K562 (cell line): ENCODE measurements around the gene POLD1. TPM values are rescaled to one million over a fixed set of nuclear protein-coding genes. Genes with fewer than 3 reads are reported as not detected.

ENCODE experiments used
- CEBPB ChIP-seq: fragments of 450-650 bp; IDR thresholded peaks from 2 replicates; pipeline ENCODE4 v1.6.1; 2016; ENCODE audit warnings: missing genetic modification characterization, missing compliant biosample characterization
- COPS2 ChIP-seq: fragments of 450-650 bp; conservative IDR thresholded peaks from 2 replicates; pipeline ENCODE4 v1.6.1; 2016; ENCODE audit warnings: mild to moderate bottlenecking, moderate library complexity
- CREM ChIP-seq: IDR thresholded peaks from 2 replicates; pipeline ENCODE4 v1.6.1; 2014; ENCODE audit warnings: antibody characterized with exemption, low read depth
- EP400 ChIP-seq: fragments of 450-650 bp; IDR thresholded peaks from 2 replicates; pipeline ENCODE4 v1.6.1; 2017; ENCODE audit warnings: antibody characterized with exemption, mild to moderate bottlenecking, moderate library complexity
- GABPB1 ChIP-seq: sonication (generic); formaldehyde crosslinking; IDR thresholded peaks from 2 replicates; pipeline ENCODE4 v1.8.0; 2022; ENCODE audit warnings: mild to moderate bottlenecking, missing genetic modification reagents
- KDM2B ChIP-seq: fragments of 250-450 bp; sonication (Bioruptor Pico); IDR thresholded peaks from 2 replicates; pipeline ENCODE4 v1.8.0; 2021; ENCODE audit warnings: mild to moderate bottlenecking, moderate library complexity
- PML ChIP-seq: IDR thresholded peaks from 2 replicates; pipeline ENCODE4 v1.6.1; 2012; ENCODE audit warnings: low read length, inconsistent platforms
- PRMT5 ChIP-seq: sonication (generic); formaldehyde crosslinking; IDR thresholded peaks from 2 replicates; pipeline ENCODE4 v1.5.0; 2020; ENCODE audit warnings: missing genetic modification reagents
- RBM15 ChIP-seq: fragments of 200-400 bp; formaldehyde crosslinking; IDR thresholded peaks from 2 replicates; pipeline ENCODE4 v1.6.1; 2018; ENCODE audit warnings: mild to moderate bottlenecking, low read length, moderate library complexity; ENCODE audit not compliant: insufficient read depth
- SMAD2 ChIP-seq: fragments of 150-350 bp; IDR thresholded peaks from 2 replicates; pipeline ENCODE4 v1.6.1; 2014; ENCODE audit warnings: low read depth, mild to moderate bottlenecking, low read length
- TARDBP ChIP-seq: fragments of 450-650 bp; IDR thresholded peaks from 2 replicates; pipeline ENCODE4 v1.6.1; 2016
- TCF7L2 ChIP-seq: fragments of 150-350 bp; IDR thresholded peaks from 2 replicates; pipeline ENCODE4 v1.6.1; 2016; ENCODE audit warnings: low read depth, mild to moderate bottlenecking, low read length, moderate library complexity
- ZNF444 ChIP-seq: fragments of 250-450 bp; sonication (Bioruptor Pico); IDR thresholded peaks from 2 replicates; pipeline ENCODE4 v1.4.0; 2020; ENCODE audit warnings: mild to moderate bottlenecking, moderate library complexity
- polyA plus RNA-seq, 8 experiments: library from polyadenylated mRNA; depleted of rRNA in 4 of 8; stranded (reverse) in 5 of 8; unstranded in 3 of 8; fragments of >200 nt; fragmentation: Nextera tagmentation in 2 of 8; fragmentation: Illumina TruSeq in 1 of 8; extraction: Ambion mirVana in 2 of 8; extraction: Trizol in 1 of 8; gene quantifications; 2 replicates each; pipeline versions ENCODE4 v1.2.1 to v1.2.3, GENCODE V29; 2011 to 2014; ENCODE audit warnings: inconsistent platforms in 1 of 8, missing spikeins in 1 of 8
- total RNA-seq, 7 experiments: library from RNA; depleted of rRNA in 6 of 7; stranded (reverse); fragments of >200 nt in 6 of 7; fragmentation: Illumina TruSeq in 2 of 7; extraction: Trizol in 2 of 7; gene quantifications; 2 replicates each; pipeline versions ENCODE4 v1.2.1 to v1.2.3, GENCODE V29; 2011 to 2021; ENCODE audit warnings: low replicate concordance in 1 of 7
- TF ChIP-seq, protein P1 (sequence below), 3 experiments: fragments of 200-800 bp in 1 of 3; fragments of 250-450 bp in 1 of 3; fragments of 450-650 bp in 1 of 3; sonication (Bioruptor Pico) in 1 of 3; sonication (Bioruptor generic) in 1 of 3; formaldehyde crosslinking in 1 of 3; IDR thresholded peaks; 2 replicates each; pipeline versions ENCODE4 v1.6.1 to v1.8.0; 2016 to 2022; ENCODE audit warnings: mild to moderate bottlenecking in 2 of 3, missing genetic modification characterization in 2 of 3, missing compliant biosample characterization in 1 of 3, moderate library complexity in 1 of 3
- TF ChIP-seq, protein P2 (sequence below): sonication (generic); IDR thresholded peaks from 2 replicates; pipeline ENCODE4 v1.6.1; 2016
- TF ChIP-seq, protein P3 (sequence below): fragments of 450-650 bp; IDR thresholded peaks from 2 replicates; pipeline ENCODE4 v1.7.1; 2018; ENCODE audit warnings: mild to moderate bottlenecking, low read depth; ENCODE audit not compliant: partially characterized antibody
- TF ChIP-seq, protein P4 (sequence below): fragments of 250-450 bp; sonication (Bioruptor Pico); IDR thresholded peaks from 2 replicates; pipeline ENCODE4 v1.5.0; 2021; ENCODE audit warnings: mild to moderate bottlenecking, moderate library complexity

The POLD1 gene
- total and polyA plus RNA-seq, 9 of the 15 experiments (the other 6 are each of a cell fraction or from before 2014, with no cell fraction given): 1.3 to 312 (median 47.8) TPM

DNA sequence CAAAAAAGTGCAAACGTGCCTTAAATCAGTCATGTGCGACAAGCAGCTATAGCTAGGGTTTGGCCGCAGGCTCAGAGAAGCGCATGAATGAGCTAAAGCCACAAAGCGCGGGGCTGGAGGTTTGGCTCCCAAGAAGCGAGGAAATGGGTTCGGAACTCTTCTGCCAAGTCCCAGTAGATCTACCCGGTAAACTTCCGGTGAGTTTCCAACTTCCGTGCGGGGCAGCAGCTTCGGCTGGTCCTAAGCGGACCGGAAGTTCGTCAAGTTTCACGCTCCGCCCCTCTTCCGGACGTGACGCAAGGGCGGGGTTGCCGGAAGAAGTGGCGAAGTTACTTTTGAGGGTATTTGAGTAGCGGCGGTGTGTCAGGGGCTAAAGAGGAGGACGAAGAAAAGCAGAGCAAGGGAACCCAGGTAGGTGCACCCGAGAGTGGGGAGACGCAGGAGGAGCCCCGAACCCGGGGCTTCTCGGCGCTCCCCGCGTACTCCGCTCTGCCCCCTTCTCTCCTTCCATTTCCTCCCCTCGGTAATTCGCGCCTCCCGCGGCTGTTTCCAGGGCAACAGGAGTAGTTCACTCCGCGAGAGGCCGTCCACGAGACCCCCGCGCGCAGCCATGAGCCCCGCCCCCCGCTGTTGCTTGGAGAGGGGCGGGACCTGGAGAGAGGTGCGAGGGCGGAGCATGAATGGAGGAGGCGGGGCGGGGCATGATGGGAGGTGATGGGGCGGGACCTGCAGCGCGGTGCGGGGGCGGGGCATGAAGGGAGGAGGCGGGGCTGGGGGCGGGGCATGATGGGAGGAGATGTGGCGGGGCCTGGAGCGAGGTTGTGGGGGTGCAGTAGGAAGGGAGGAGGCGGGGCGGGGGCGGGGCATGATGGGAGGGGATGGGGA is 7.7 kb upstream of the POLD1 start, which contains the start of gene NR1H2 (continued):
- TF ChIP-seq, protein P1, sequence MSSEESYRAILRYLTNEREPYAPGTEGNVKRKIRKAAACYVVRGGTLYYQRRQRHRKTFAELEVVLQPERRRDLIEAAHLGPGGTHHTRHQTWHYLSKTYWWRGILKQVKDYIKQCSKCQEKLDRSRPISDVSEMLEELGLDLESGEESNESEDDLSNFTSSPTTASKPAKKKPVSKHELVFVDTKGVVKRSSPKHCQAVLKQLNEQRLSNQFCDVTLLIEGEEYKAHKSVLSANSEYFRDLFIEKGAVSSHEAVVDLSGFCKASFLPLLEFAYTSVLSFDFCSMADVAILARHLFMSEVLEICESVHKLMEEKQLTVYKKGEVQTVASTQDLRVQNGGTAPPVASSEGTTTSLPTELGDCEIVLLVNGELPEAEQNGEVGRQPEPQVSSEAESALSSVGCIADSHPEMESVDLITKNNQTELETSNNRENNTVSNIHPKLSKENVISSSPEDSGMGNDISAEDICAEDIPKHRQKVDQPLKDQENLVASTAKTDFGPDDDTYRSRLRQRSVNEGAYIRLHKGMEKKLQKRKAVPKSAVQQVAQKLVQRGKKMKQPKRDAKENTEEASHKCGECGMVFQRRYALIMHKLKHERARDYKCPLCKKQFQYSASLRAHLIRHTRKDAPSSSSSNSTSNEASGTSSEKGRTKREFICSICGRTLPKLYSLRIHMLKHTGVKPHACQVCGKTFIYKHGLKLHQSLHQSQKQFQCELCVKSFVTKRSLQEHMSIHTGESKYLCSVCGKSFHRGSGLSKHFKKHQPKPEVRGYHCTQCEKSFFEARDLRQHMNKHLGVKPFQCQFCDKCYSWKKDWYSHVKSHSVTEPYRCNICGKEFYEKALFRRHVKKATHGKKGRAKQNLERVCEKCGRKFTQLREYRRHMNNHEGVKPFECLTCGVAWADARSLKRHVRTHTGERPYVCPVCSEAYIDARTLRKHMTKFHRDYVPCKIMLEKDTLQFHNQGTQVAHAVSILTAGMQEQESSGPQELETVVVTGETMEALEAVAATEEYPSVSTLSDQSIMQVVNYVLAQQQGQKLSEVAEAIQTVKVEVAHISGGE (CRISPR knock-in tag; IDR thresholded peaks at IDR 0.05): peak; percentile 96 to 99 (median 99)
- no peak for TF ChIP-seq SMAD2
- TF ChIP-seq CEBPB (tag): no peak; the same call in 1 of the 2 replicates
- TF ChIP-seq EP400: peak; percentile 86
- TF ChIP-seq KDM2B (CRISPR knock-in tag): no peak
- 0 out of 2 replicates have a peak, but pooled peaks have one; percentile 44 for TF ChIP-seq TCF7L2
- TF ChIP-seq PML: peak; percentile 71
- peak; percentile 98 for TF ChIP-seq CREM
- TF ChIP-seq COPS2: no peak
- TF ChIP-seq, protein P2, sequence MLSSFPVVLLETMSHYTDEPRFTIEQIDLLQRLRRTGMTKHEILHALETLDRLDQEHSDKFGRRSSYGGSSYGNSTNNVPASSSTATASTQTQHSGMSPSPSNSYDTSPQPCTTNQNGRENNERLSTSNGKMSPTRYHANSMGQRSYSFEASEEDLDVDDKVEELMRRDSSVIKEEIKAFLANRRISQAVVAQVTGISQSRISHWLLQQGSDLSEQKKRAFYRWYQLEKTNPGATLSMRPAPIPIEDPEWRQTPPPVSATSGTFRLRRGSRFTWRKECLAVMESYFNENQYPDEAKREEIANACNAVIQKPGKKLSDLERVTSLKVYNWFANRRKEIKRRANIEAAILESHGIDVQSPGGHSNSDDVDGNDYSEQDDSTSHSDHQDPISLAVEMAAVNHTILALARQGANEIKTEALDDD: no peak
- TF ChIP-seq TARDBP: peak; percentile 91
- TF ChIP-seq, protein P3, sequence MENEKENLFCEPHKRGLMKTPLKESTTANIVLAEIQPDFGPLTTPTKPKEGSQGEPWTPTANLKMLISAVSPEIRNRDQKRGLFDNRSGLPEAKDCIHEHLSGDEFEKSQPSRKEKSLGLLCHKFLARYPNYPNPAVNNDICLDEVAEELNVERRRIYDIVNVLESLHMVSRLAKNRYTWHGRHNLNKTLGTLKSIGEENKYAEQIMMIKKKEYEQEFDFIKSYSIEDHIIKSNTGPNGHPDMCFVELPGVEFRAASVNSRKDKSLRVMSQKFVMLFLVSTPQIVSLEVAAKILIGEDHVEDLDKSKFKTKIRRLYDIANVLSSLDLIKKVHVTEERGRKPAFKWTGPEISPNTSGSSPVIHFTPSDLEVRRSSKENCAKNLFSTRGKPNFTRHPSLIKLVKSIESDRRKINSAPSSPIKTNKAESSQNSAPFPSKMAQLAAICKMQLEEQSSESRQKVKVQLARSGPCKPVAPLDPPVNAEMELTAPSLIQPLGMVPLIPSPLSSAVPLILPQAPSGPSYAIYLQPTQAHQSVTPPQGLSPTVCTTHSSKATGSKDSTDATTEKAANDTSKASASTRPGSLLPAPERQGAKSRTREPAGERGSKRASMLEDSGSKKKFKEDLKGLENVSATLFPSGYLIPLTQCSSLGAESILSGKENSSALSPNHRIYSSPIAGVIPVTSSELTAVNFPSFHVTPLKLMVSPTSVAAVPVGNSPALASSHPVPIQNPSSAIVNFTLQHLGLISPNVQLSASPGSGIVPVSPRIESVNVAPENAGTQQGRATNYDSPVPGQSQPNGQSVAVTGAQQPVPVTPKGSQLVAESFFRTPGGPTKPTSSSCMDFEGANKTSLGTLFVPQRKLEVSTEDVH: peak; percentile 98
- 0 out of 2 replicates have a peak, but pooled peaks have one; percentile 4 for TF ChIP-seq ZNF444 (CRISPR knock-in tag)
- no peak for TF ChIP-seq PRMT5
- peak; percentile 100 for TF ChIP-seq GABPB1
- no peak for TF ChIP-seq RBM15
- TF ChIP-seq, protein P4, sequence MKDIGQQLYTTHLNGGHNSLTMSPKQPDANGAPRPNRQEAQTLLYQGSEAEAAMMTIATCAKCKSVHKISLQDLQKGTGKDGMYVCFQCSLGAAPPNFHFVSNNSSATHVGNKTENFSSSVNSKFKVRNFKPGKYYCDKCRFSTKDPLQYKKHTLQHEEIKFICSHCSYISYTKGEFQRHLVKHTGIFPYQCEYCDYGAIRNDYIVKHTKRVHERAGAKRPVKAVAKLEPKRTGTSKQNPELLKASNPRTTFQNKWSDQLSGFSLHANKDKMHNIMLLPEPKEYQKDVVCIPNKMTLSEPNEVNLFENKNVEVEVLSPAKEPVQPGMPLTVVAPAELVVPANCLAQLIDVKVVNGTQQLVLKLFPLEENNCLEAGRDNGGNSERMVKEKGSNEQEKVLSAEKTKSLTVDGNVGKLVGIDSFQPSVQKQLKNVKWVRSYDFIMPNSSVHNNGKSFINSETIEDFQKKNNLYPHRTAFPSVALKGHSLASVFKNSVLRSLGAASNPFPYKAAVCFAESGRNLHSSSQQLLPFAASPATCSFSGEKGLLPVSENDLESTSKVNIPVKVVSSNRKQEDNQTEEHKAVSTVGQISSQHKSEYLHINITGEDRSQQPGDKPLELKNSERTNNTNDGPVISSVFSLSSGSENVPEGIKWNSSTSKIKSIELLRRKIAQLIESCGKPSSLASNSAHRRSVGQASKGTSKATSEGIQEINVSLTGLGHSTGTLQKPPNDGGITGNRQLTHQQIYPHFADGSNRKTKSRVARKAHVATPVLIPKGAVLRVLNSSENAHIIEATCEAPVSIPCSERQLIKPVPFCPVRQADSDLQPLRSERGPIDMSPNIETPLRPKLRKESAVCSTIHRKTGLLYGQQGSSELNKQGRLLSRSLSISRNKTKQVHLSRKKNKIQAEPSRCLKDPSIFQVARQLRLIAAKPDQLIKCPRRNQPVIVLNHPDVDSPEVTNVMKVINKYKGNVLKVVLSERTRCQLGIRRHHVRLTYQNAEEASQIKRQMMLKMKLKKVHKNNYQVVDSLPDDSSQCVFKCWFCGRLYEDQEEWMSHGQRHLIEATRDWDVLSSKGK (CRISPR knock-in tag): no peak
